SK-N-SH treated with all-trans-retinoic acid at 6 μM for 48 hours (cell line): ENCODE results near the gene CWF19L2.
A peak's percentile ranks its signal among the peaks of the same experiment; 100 is the strongest.
"Not testable (repeated sequence)": the region's sequence is repeated elsewhere in the genome, so short reads cannot be mapped to it uniquely, and the experiment has no call there.

Experiments used
- ATAC-seq: fragments of 200-7000 bp; cut with Tn5 transposase; 3 replicates; pipeline ENCODE4 v1.9.1; 2020; ENCODE audit warnings: mild to moderate bottlenecking, moderate library complexity
- ARNTL ChIP-seq: fragments of 450-650 bp; formaldehyde crosslinking; IDR thresholded peaks from 2 replicates; pipeline ENCODE4 v1.5.0; 2020; ENCODE audit warnings: low read depth, mild to moderate bottlenecking, moderate library complexity, borderline replicate concordance
- BACH2 ChIP-seq: fragments of 250-450 bp; sonication (Bioruptor Pico); IDR thresholded peaks from 2 replicates; pipeline ENCODE4 v1.9.0; 2021; ENCODE audit warnings: mild to moderate bottlenecking, borderline replicate concordance
- CREB5 ChIP-seq: fragments of 250-450 bp; sonication (Bioruptor Pico); IDR thresholded peaks from 2 replicates; pipeline ENCODE4 v1.5.1; 2020; ENCODE audit warnings: low read depth, mild to moderate bottlenecking, moderate library complexity
- CSDC2 ChIP-seq: fragments of 250-450 bp; sonication (Bioruptor Pico); IDR thresholded peaks from 2 replicates; pipeline ENCODE4 v1.5.0; 2020; ENCODE audit warnings: mild to moderate bottlenecking, moderate library complexity
- ESRRG ChIP-seq: fragments of 250-450 bp; sonication (Bioruptor Pico); IDR thresholded peaks from 2 replicates; pipeline ENCODE4 v1.6.1; 2021; ENCODE audit warnings: mild to moderate bottlenecking
- GLIS3 ChIP-seq: fragments of 250-450 bp; sonication (Bioruptor Pico); IDR thresholded peaks from 2 replicates; pipeline ENCODE4 v1.5.0; 2020; ENCODE audit warnings: mild to moderate bottlenecking, moderate library complexity
- ISL1 ChIP-seq: fragments of 250-450 bp; sonication (Bioruptor Pico); IDR thresholded peaks from 2 replicates; pipeline ENCODE4 v2.1.2; 2022; ENCODE audit warnings: mild to moderate bottlenecking, moderate library complexity
- OSR1 ChIP-seq: fragments of 250-450 bp; sonication (Bioruptor Pico); IDR thresholded peaks from 2 replicates; pipeline ENCODE4 v1.8.0; 2022; ENCODE audit warnings: moderate library complexity, mild to moderate bottlenecking, inconsistent platforms
- POU6F1 ChIP-seq: fragments of 250-450 bp; sonication (Bioruptor Pico); IDR thresholded peaks from 2 replicates; pipeline ENCODE4 v1.8.0; 2021; ENCODE audit warnings: low read depth, mild to moderate bottlenecking, moderate library complexity, borderline replicate concordance
- PPARA ChIP-seq: fragments of 250-450 bp; sonication (Bioruptor Pico); IDR thresholded peaks from 2 replicates; pipeline ENCODE4 v1.5.0; 2020; ENCODE audit warnings: mild to moderate bottlenecking, borderline replicate concordance
- RARB ChIP-seq: fragments of 250-450 bp; sonication (Bioruptor Pico); IDR thresholded peaks from 2 replicates; pipeline ENCODE4 v1.8.0; 2021; ENCODE audit warnings: mild to moderate bottlenecking, moderate library complexity
- SNAI2 ChIP-seq: fragments of 250-450 bp; sonication (Bioruptor Pico); IDR thresholded peaks from 2 replicates; pipeline ENCODE4 v1.5.0; 2020; ENCODE audit warnings: mild to moderate bottlenecking, moderate library complexity
- TCF4 ChIP-seq: fragments of 250-450 bp; sonication (Bioruptor Pico); IDR thresholded peaks from 2 replicates; pipeline ENCODE4 v1.8.0; 2021; ENCODE audit warnings: mild to moderate bottlenecking, moderate library complexity, borderline replicate concordance
- TOX ChIP-seq: fragments of 250-450 bp; sonication (Bioruptor Pico); IDR thresholded peaks from 2 replicates; pipeline ENCODE4 v1.8.0; 2021; ENCODE audit warnings: mild to moderate bottlenecking, moderate library complexity, borderline replicate concordance
- ZC3H10 ChIP-seq: fragments of 250-450 bp; sonication (Bioruptor Pico); IDR thresholded peaks from 2 replicates; pipeline ENCODE4 v1.5.1; 2021; ENCODE audit warnings: mild to moderate bottlenecking, moderate library complexity
- ZFP3 ChIP-seq: fragments of 250-450 bp; sonication (Bioruptor Pico); IDR thresholded peaks from 2 replicates; pipeline ENCODE4 v1.5.0; 2020; ENCODE audit warnings: mild to moderate bottlenecking, moderate library complexity
- ZFP30 ChIP-seq: fragments of 450-650 bp; formaldehyde crosslinking; IDR thresholded peaks from 2 replicates; pipeline ENCODE4 v1.5.0; 2022; ENCODE audit warnings: mild to moderate bottlenecking, moderate library complexity
- ZNF70 ChIP-seq: fragments of 450-650 bp; formaldehyde crosslinking; IDR thresholded peaks from 2 replicates; pipeline ENCODE4 v1.5.0; 2020; ENCODE audit warnings: mild to moderate bottlenecking, moderate library complexity
- ZNF8 ChIP-seq: fragments of 450-650 bp; formaldehyde crosslinking; IDR thresholded peaks from 2 replicates; pipeline ENCODE4 v1.5.0; 2020; ENCODE audit warnings: mild to moderate bottlenecking, moderate library complexity
- TF ChIP-seq, protein P1 (sequence below): fragments of 250-450 bp; sonication (Bioruptor Pico); IDR thresholded peaks from 2 replicates; pipeline ENCODE4 v1.5.0; 2020; ENCODE audit warnings: mild to moderate bottlenecking, moderate library complexity
- TF ChIP-seq, protein P2 (sequence below): fragments of 250-450 bp; sonication (Bioruptor Pico); IDR thresholded peaks from 2 replicates; pipeline ENCODE4 v1.5.1; 2021; ENCODE audit warnings: mild to moderate bottlenecking, moderate library complexity

The CWF19L2 gene

DNA sequence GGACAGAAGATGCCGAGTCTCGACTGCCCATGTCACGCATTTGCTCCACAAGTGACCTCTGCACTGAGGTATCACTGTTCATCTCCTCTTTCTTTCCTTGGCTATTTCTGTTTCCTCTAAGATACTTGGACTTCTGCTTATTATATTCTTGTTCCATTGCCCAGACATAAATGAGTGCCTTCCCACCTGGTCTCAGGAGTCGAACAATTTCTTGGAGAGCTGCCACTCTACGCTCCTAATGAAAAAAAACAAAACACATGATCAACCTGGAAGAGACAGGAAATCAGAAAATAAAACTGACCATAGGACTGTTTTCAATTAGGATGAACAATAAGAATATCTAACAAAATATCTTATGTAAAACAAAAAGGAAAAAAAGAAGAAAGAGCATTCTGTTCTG, 47.4 kb upstream of the CWF19L2 start:
- no peak for ATAC-seq

DNA sequence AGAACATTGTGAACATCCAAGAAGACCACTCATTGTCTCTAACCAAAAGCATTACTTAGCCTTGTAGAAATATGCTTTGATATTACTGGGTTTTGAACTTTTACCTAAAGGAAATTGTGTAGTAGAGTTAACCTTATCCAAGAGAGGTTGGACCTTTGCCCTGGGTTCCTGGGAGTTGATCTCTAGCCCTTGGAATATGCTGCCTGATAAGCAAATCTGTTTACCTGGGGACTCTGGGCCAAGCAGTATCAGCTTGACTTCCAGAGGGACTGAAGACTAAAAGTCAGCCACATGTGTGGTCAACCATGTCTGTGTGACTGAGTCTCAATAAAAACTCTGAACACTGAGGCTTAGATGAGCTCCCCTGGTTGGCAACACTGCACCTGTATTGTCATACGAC, 44.1 kb upstream of the CWF19L2 start:
- ATAC-seq = no peak
- TF ChIP-seq PPARA = no peak
- no peak for TF ChIP-seq BACH2 (CRISPR knock-in tag)
- TF ChIP-seq SNAI2 (CRISPR knock-in tag) = no peak
- TF ChIP-seq ARNTL (CRISPR knock-in tag) = no peak
- TF ChIP-seq ZFP3 (CRISPR knock-in tag) = no peak
- TF ChIP-seq ZNF8 (CRISPR knock-in tag) = no peak
- TF ChIP-seq GLIS3 (CRISPR knock-in tag) = no peak
- no peak for TF ChIP-seq ESRRG (CRISPR knock-in tag)
- TF ChIP-seq TCF4 (CRISPR knock-in tag) = no peak
- TF ChIP-seq ZC3H10 = no peak
- no peak for TF ChIP-seq CSDC2 (CRISPR knock-in tag)

More for the DNA sequence above, 47.4 kb upstream of the CWF19L2 start:
- TF ChIP-seq ZFP3 (CRISPR knock-in tag) = no peak
- TF ChIP-seq POU6F1 (CRISPR knock-in tag) = no peak
- TF ChIP-seq SNAI2 (CRISPR knock-in tag) = no peak
- TF ChIP-seq RARB (CRISPR knock-in tag) = no peak
- no peak for TF ChIP-seq ZC3H10
- no peak for TF ChIP-seq CREB5 (CRISPR knock-in tag)
- no peak for TF ChIP-seq ZNF70 (CRISPR knock-in tag)
- no peak for TF ChIP-seq ESRRG (CRISPR knock-in tag)
- TF ChIP-seq ARNTL (CRISPR knock-in tag) = no peak
- TF ChIP-seq BACH2 (CRISPR knock-in tag) = no peak
- TF ChIP-seq OSR1 (CRISPR knock-in tag) = no peak
- TF ChIP-seq ZNF8 (CRISPR knock-in tag) = no peak
- no peak for TF ChIP-seq CSDC2 (CRISPR knock-in tag)
- TF ChIP-seq GLIS3 (CRISPR knock-in tag) = no peak
- TF ChIP-seq PPARA = no peak

GRCh38 chr11:107497371-107497770, 39.7 kb upstream of the CWF19L2 start:
- not testable (repeated sequence) for ATAC-seq

- ATAC-seq = peak; percentile 73
- TF ChIP-seq ISL1 (CRISPR knock-in tag) (peak; percentile 73), ZFP3 (CRISPR knock-in tag) (no peak), BACH2 (CRISPR knock-in tag) (no peak)
- TF ChIP-seq, protein P1, sequence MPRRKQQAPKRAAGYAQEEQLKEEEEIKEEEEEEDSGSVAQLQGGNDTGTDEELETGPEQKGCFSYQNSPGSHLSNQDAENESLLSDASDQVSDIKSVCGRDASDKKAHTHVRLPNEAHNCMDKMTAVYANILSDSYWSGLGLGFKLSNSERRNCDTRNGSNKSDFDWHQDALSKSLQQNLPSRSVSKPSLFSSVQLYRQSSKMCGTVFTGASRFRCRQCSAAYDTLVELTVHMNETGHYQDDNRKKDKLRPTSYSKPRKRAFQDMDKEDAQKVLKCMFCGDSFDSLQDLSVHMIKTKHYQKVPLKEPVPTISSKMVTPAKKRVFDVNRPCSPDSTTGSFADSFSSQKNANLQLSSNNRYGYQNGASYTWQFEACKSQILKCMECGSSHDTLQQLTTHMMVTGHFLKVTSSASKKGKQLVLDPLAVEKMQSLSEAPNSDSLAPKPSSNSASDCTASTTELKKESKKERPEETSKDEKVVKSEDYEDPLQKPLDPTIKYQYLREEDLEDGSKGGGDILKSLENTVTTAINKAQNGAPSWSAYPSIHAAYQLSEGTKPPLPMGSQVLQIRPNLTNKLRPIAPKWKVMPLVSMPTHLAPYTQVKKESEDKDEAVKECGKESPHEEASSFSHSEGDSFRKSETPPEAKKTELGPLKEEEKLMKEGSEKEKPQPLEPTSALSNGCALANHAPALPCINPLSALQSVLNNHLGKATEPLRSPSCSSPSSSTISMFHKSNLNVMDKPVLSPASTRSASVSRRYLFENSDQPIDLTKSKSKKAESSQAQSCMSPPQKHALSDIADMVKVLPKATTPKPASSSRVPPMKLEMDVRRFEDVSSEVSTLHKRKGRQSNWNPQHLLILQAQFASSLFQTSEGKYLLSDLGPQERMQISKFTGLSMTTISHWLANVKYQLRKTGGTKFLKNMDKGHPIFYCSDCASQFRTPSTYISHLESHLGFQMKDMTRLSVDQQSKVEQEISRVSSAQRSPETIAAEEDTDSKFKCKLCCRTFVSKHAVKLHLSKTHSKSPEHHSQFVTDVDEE (CRISPR knock-in tag) = no peak
These were observed 38.4 kb upstream of the CWF19L2 start for GRCh38 chr11:107496011-107496410.

- ATAC-seq = no peak
- TF ChIP-seq ARNTL (CRISPR knock-in tag) = no peak
- TF ChIP-seq ZFP3 (CRISPR knock-in tag) = no peak
- TF ChIP-seq ZNF70 (CRISPR knock-in tag) = no peak
- TF ChIP-seq ZFP30 (CRISPR knock-in tag) = no peak
- TF ChIP-seq, protein P2, sequence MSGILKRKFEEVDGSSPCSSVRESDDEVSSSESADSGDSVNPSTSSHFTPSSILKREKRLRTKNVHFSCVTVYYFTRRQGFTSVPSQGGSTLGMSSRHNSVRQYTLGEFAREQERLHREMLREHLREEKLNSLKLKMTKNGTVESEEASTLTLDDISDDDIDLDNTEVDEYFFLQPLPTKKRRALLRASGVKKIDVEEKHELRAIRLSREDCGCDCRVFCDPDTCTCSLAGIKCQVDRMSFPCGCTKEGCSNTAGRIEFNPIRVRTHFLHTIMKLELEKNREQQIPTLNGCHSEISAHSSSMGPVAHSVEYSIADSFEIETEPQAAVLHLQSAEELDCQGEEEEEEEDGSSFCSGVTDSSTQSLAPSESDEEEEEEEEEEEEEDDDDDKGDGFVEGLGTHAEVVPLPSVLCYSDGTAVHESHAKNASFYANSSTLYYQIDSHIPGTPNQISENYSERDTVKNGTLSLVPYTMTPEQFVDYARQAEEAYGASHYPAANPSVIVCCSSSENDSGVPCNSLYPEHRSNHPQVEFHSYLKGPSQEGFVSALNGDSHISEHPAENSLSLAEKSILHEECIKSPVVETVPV (CRISPR knock-in tag) = no peak
- TF ChIP-seq, protein P1 (CRISPR knock-in tag) = no peak
- TF ChIP-seq ZNF8 (CRISPR knock-in tag) = no peak
- no peak for TF ChIP-seq ESRRG (CRISPR knock-in tag)
- no peak for TF ChIP-seq GLIS3 (CRISPR knock-in tag)
- TF ChIP-seq OSR1 (CRISPR knock-in tag) = no peak
- no peak for TF ChIP-seq TOX
- no peak for TF ChIP-seq BACH2 (CRISPR knock-in tag)
- TF ChIP-seq ZC3H10 = no peak
- TF ChIP-seq POU6F1 (CRISPR knock-in tag) = no peak
These were observed 36.4 kb upstream of the CWF19L2 start for GRCh38 chr11:107494055-107494454.
